GM23248 (cell line): Measurements from ENCODE around the gene VEGFC.

Experiments
- EZH2 ChIP-seq: fragments of 200-600 bp; sonication (generic); IDR thresholded peaks from 2 replicates; pipeline ENCODE4 v1.6.1; 2018; ENCODE audit warnings: antibody characterized with exemption, mild to moderate bottlenecking; ENCODE audit not compliant: insufficient read depth, poor library complexity, severe bottlenecking
- EZH2phosphoT487 ChIP-seq: fragments of 200-600 bp; sonication (generic); IDR thresholded peaks from 2 replicates; pipeline ENCODE4 v1.6.1; 2018; ENCODE audit warnings: antibody characterized with exemption, moderate library complexity, mild to moderate bottlenecking, low read depth; ENCODE audit not compliant: insufficient read depth

GRCh38 chr4:176795441-176795840 lies 2.7 kb upstream of the VEGFC start:
- TF ChIP-seq EZH2: no peak
- no peak for TF ChIP-seq EZH2phosphoT487
